Left lobe of liver (tissue), 2 donors: ENCODE data around the gene TSEN54. TPM values are rescaled to one million over a fixed set of nuclear protein-coding genes. Genes with fewer than 3 reads are reported as not detected.

ENCODE experiments used
- ATAC-seq: fragments of 200-7000 bp; cut with Tn5 transposase; one replicate; pipeline ENCODE4 v1.9.1; 2020; ENCODE audit warnings: mild to moderate bottlenecking, moderate library complexity
- DNase-seq: peaks from one replicate; pipeline ENCODE4 v3.0.0-alpha.2; 2020; ENCODE audit warnings: low spot score
- total RNA-seq: library from RNA; stranded (reverse); gene quantifications from one replicate; pipeline ENCODE4 v1.2.1, GENCODE V29; 2021
- donor health status: DM: no; HTN: no; CAD: no; lungs with moderate emphysema.
- donor health status: DM: no; HTN: yes; CAD: no.

TSEN54 gene
- total RNA-seq, 1 donor from 2014 or later: 15.9 TPM

GRCh38 chr17:75502721-75503329 is 13.5 kb upstream of the TSEN54 start:
- DNase-seq: no peak
- ATAC-seq: no peak

DNA sequence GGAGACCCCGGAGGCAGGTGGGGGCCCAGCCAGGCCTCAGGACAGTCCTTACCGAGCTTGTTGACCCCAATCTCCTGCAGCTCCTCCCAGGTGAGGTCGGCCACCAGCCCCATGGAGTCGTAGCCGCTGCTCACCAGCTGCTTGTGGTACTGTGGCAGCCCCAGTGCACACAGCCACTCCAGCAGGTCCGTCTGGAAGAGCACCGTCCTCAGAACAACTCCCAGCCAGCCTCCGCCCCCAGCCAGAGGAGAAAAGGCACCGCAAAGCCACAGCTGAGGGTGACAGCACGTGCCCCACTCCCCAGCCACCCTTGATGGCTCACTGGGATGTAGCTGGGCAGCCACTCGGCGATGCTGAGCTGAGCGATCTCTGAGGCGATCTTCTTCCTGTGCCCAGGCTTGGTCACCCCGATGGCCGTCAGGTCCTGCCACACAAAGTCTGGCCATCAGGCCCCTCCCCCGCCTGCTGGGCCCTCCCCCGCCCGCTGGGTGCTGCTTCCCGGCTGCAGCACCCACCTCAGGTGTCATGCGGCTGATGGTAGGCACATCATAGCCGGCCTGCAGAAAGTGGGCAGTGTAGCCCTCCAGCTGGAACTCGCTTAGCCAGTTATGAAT is 12.9 kb upstream of the TSEN54 start:
- no peak for ATAC-seq
- no peak for DNase-seq

DNA sequence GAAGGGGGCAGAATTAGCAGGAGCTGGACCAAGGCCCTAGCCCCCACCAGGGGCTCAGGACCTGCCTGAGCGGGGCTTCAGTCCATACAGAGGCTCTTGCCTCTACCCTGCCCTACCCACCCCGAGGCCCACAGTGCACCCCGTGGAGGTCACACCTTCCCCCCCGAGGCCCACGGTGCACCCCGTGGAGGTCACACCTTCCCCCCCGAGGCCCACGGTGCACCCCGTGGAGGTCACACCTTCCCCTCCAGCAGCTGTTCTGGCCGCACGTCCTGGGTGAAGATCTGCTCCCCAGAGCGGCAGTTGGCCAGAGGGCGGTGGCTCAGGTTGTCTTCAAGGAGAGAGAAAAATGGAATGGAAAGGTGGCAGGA is 12.4 kb upstream of the TSEN54 start:
- peak; percentile 0 for ATAC-seq
- DNase-seq: no peak

DNA sequence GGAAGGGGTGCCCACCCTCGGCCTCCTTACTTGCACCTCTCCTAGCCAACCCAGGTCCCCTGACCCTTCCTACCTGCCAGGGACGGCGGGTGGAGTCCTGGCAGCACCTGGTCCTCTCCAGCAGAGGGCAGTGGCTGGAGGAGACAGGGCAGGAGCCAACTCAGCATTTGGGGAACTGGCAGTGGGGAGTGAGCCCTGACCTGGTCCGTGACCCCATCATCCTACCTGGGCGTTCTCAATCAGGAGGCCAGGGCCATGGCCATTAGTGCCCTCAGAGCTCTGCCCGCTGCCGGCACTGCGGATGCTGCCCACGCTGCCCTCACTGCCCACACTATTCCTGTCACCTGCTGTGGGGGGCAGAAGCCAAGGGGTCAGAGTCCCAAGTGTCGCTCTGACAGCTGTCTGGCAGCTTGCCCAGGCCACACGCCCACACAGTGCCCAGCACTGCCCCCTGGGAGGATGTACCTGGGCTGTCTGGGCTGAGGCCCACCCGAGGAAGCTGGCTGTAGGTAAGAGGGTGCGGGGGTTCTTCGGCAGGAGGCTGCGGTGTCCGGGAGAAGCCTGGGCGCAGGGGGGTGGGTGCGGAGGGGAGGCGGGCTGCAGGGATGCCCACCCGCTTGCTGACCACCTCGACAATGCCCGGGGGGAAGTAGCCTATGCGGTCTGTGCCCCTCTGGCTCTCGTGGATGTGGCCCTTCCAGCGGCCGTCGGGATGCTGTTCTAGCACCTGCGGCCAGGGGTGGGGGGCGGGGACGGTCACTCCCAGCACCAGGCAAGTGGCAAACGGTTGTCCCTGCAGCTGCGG is 11.8 kb upstream of the TSEN54 start:
- ATAC-seq (peak; percentile 80), DNase-seq (peak; percentile 89)

GRCh38 chr17:75505152-75505409 is 11.2 kb upstream of the TSEN54 start:
- DNase-seq (no peak), ATAC-seq (no peak)

GRCh38 chr17:75505640-75506039 is 10.7 kb upstream of the TSEN54 start:
- ATAC-seq: no peak
- DNase-seq: no peak

DNA sequence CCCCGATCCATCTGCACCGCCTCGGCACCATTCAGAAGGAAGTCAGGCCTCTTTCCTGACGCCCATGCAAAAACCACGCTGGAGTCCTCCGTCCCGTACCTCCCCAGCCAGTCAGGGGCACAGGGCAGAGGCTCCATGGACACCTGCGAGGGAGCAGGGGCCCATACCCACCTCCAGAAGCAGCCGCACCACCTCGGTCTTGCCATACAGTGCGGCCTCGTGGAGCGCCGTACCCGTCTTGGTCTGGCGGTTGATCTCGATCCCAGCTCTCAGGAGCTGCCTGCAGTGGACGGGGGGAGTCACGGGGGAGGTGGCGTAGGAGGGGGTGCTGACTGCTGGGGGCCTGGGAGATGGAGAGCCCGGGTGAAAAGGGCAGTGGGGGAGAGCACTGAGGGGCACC is 10.2 kb upstream of the TSEN54 start:
- DNase-seq: no peak
- no peak for ATAC-seq

- ATAC-seq (no peak), DNase-seq (no peak)
These were observed 9.4 kb upstream of the TSEN54 start for GRCh38 chr17:75506888-75507287.

DNA sequence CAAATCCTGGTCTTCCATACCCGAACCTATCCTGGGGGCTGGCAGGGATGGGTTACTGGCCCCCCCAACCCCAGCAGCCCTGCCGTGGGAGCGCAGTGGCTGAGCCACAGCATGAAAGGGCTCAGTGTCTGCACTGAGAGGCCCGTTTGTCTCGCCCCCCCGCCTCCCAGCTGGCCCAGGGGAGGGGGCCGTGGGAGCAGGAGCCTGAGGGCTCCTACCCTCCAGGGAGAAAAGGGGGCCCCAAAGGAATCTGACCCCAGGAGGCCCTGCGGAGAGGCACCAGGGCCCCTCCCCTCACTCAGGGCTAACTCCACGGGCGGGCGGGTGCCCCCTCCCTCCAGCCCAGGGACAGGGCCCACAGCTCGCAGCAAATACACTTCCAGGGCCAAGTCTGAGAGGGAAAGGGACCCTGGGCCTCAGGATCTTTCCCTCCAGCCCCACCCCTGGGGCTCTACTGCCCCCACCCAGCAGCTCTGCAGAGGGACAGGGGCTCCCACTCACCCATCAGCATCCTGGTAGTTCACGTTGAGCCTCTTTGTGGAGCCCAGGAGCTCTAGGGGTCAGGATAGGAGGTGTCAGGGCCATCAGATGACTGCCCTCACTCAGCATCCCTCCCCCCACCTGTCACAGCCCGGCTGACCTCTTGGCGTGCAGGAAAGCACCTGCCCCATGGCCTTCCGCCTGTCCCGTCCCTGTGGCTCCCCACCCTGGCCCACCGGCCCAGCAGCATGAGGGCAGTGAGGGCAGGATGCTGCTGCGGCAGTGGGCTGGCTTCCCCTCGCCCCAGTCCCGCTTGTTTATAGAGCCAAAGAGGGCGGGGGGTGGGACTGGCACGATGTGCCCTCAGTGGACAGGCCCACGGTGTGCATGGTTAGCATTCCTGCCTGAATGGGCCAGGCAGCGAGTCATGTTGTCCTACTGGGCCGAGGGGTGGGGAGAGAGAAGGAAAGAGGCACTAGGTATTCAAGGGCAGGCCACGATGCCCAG is 8.3 kb upstream of the TSEN54 start:
- ATAC-seq: no peak
- no peak for DNase-seq

DNA sequence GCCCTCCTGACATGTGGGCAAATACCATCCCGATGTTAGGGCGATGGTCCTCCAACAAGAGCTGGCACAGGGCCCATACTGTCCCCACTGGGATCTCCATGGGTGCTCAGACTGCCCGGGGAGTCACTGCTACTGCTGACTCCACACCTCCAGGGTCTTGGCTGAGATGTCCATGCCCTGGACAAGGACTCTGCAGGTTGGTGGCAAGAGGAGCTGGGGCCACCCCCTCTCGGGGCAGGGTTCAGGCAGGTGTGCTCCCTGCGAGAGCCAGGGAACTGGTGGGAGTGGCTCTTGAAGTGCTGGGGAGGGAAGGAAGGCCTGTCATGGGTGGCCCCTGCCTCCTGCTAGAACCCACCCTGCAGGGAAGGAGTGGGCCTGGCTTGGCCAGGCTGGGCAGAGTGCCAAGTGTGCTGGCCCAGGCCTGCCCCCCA is 7.4 kb upstream of the TSEN54 start:
- no peak for ATAC-seq
- no peak for DNase-seq

DNA sequence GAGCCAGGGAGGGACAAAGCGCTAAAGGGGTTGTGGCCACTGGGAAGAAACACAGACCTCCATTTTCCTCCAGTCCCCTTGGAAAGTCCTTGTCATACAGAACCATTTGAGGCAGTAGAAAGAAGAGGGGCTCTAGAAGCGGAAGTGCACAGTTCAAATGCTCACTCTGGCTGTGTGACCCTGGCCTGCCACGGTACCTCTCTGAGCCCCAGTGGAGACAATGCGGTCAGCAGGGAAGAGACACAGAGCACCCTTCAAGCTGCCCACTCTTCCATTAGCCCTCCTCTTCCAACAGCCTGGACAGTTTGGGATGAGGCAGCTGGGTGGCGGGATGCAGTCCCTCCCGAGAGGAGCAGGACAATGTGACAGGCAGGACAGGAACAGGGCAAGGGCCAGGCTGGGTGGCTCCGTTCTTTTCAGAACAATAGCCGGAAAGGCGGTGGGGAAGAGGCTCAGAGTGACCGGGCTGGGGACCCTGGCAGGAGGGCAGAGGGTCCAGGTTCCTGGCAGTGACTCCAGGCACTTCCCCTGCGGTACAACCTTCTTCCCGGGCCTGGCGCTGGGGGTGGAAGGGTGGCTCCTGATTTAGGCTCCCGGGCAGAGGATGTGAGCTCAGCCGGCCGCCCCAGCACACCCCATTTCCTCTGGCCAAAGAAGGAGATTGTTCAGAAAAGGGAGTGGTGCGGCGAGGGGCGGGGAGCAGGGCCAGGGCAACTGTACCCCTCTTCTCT is 6.6 kb upstream of the TSEN54 start:
- no peak for DNase-seq
- ATAC-seq: peak; percentile 1

DNA sequence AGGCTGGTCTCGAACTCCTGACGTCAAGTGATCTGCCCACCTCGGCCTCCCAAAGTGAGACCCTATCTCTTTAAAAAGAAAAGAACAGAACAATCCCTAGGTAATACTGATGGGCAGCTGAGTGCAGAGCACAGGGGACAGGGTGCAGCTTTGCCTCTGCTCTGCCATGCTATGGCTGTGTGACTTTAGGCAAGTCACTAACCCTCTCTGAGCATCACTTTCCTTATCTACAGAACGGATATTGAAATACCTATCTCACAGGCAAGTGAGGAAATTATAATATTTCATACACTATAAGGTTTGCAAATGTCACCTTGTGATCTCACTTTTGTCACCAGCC is 5.1 kb upstream of the TSEN54 start:
- no peak for DNase-seq
- no peak for ATAC-seq

- ATAC-seq (peak; percentile 21), DNase-seq (peak; percentile 87)
These were observed 4.4 kb upstream of the TSEN54 start for GRCh38 chr17:75511610-75512575.

- ATAC-seq (no peak), DNase-seq (no peak)
These were observed 3.2 kb upstream of the TSEN54 start for GRCh38 chr17:75512926-75513640.

DNA sequence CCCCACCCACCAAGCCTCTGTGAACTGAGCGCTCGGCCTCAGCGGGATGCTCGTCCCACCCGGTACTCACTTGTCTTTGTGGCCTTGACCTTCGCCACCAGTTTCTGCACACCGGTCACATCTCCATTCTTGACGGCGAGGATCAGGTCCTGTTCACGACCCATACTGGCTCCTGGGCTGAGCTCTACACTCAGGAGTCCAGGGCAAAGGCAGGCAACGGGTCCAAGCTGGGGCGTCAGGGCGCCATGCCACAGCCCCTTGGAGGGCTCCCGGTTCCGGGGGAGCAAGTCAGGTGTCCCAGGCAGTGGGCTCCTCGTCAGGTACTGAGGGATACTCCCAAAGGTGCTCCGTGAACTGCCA is 2.7 kb upstream of the TSEN54 start:
- no peak for DNase-seq
- no peak for ATAC-seq

DNA sequence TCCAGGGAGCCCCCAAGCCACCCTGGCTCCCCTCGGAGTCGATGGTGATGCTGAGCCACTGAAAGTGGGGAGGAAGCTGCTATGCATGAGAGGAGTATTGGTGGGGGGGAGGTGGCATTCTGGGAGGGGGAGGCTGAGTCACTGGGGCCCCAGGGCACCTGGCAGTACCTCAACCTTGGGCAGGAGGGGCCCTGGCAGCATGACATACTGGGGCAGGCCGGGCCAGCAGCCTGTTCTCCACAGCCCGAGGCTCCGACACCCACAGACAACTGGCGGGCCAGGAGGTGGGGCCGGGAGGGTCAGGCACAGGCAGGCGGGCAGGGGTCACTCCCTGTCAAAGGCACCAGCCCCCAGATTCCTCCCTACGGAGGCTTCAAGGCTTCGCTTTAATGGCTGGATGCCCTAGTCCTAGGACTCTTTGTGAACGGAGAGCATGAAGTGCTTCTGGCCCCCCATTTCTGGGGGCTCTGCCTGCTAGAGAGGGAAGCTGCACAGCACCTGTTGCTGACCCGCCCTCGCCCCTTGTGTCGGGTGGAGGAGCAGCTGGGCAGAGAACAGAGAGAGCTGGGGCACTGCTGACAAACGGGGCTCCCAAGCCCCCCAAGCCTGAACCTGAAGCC is 1.9 kb upstream of the TSEN54 start:
- DNase-seq: peak; percentile 82
- peak; percentile 32 for ATAC-seq

DNA sequence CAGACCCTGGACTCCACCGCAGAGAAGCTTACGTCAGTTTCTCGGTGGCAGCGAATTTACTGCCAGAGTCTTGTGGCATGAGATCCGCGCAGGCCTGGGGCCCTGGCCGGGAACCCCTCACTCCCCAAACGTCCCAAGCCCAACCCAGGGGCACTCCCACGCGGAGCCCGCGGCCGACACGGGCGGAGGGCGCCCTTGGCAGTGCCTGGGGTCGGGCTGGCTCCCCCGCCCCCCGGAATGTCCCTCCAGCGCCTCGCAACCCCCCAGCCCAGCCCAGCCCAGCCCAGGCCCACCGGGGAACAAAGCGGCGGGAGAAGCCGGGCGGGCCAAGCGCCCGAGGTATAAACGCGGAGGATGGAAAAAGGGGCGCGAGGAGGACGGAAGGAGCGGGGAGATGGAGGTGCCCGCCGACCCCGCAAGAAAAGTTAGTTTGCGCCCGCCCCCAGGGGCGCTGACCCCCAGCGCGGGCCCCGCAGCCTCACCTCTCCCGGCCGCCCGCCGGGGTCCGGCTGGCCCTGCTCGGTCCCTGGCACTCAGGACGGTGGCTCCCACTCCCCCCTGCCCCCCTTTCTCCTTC is 1.3 kb upstream of the TSEN54 start:
- ATAC-seq (no peak), DNase-seq (no peak)
